Dermis blood vessel endothelial cell (primary cell): ENCODE measurements around the gene ZNF140. TPM values are rescaled to one million over a fixed set of nuclear protein-coding genes. Genes with fewer than 3 reads are reported as not detected.

ENCODE experiments used
- DNase-seq: peaks from one replicate; pipeline ENCODE4 v3.0.0; 2010
- total RNA-seq: library from RNA; depleted of rRNA; stranded (reverse); fragments of >200 nt; gene quantifications from 2 replicates; pipeline ENCODE4 v1.2.3, GENCODE V29; 2014

The ZNF140 gene
- total RNA-seq, 1 donor from 2014 or later = 22.6 TPM

- DNase-seq = no peak
Measured at GRCh38 chr12:133130808-133131128, 50.0 kb downstream of the ZNF140 start.

- DNase-seq = no peak
Measured at GRCh38 chr12:133135747-133136146, 55.0 kb downstream of the ZNF140 start.

GRCh38 chr12:133145981-133146380 is 65.3 kb downstream of the ZNF140 start:
- DNase-seq = no peak

GRCh38 chr12:133156125-133156690 is 75.5 kb downstream of the ZNF140 start:
- no peak for DNase-seq

Other genes with a start within 250 kb of the ZNF140 start
- 50.0 and 50.5 TPM in 2 replicates for gene CHFR, start 193.3 kb upstream of the ZNF140 start, total RNA-seq
- 6.5 and 8.2 TPM in 2 replicates for gene ZNF605, start 124.6 kb upstream of the ZNF140 start, total RNA-seq
- gene ZNF26, start 94.6 kb upstream of the ZNF140 start, total RNA-seq = 10.1 and 19.2 TPM in 2 replicates
- 20.5 and 31.0 TPM in 2 replicates for gene ZNF84, start 43.4 kb upstream of the ZNF140 start, total RNA-seq
- 0.93 and 1.0 TPM in 2 replicates for gene ZNF891, start 49.4 kb downstream of the ZNF140 start, total RNA-seq
- 5.6 and 12.9 TPM in 2 replicates for gene ZNF10, start 49.7 kb downstream of the ZNF140 start, total RNA-seq
- 39.8 and 44.8 TPM in 2 replicates for gene ZNF268, start 100.6 kb downstream of the ZNF140 start, total RNA-seq
- not detected in 2 replicates for gene ANHX, start 155.0 kb downstream of the ZNF140 start, total RNA-seq